ENCODE measurements around the gene CFAP92.

DNA sequence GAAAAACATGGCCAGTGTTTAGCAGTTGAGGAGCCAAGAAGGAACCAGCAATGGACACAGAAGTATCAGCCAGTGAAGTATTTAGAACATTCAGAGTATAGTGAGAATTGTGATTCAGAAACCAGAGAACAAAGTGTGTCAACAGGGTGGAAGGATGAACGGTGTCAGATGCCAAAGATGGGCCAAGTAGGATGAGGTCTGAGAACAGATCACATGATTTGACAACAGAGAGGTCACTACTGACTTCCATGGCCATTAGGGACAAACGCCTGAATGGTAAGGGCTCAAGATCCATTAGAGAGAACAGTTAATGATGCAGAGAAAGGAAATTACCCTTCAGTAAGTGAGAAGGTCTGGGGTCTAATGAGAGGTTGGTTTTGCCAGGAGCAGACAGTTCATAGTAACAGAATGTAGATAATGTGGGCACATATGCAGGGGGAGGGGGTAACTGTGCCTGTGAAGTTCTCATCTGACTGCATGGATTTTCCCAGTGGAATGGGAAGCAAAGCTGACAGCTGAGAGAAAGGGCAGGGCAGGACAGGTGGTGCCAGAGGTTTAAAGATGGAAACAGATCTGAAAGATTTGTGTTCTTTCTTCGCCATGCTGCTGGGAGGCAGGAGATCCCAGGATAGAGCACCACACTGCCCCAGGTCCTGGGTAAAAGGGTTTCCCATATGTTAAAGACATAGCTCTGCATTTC, 119.2 kb downstream of the CFAP92 start:
- TF ChIP-seq, protein P1, sequence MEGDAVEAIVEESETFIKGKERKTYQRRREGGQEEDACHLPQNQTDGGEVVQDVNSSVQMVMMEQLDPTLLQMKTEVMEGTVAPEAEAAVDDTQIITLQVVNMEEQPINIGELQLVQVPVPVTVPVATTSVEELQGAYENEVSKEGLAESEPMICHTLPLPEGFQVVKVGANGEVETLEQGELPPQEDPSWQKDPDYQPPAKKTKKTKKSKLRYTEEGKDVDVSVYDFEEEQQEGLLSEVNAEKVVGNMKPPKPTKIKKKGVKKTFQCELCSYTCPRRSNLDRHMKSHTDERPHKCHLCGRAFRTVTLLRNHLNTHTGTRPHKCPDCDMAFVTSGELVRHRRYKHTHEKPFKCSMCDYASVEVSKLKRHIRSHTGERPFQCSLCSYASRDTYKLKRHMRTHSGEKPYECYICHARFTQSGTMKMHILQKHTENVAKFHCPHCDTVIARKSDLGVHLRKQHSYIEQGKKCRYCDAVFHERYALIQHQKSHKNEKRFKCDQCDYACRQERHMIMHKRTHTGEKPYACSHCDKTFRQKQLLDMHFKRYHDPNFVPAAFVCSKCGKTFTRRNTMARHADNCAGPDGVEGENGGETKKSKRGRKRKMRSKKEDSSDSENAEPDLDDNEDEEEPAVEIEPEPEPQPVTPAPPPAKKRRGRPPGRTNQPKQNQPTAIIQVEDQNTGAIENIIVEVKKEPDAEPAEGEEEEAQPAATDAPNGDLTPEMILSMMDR (conservative IDR thresholded peaks at IDR 0.05 in 1 of 2, IDR thresholded peaks at IDR 0.05 in 1 of 2; ENCODE audit: extremely low read depth in 1 of 2, insufficient read depth in 1 of 2, low read depth in 1 of 2, low read length in 2 of 2): no peak
- TF ChIP-seq EZH2 (IDR thresholded peaks at IDR 0.05; ENCODE audit: borderline replicate concordance, low read length): no peak

Measured in mammary epithelial cell (primary cell).